Measurements from ENCODE around the gene ABLIM3. TPM values are rescaled to one million over a fixed set of nuclear protein-coding genes. Genes with fewer than 3 reads are reported as not detected.

Gene ABLIM3
- total and polyA plus RNA-seq, 10 of the 15 experiments (the other 5 are each of a cell fraction or from before 2014, with no cell fraction given): 0.03 TPM; not detected in 9

GRCh38 chr5:149297340-149298025 is 156.2 kb downstream of the ABLIM3 start (continued):
- TF ChIP-seq E2F8 (IDR thresholded peaks at IDR 0.05; ENCODE audit: low read depth, partially characterized antibody) (no peak), MYC (IDR thresholded peaks at IDR 0.05; ENCODE audit: insufficient read depth, insufficient read length, insufficient replicate concordance, low read length, severe bottlenecking) (no peak), NFYA (IDR thresholded peaks at IDR 0.05; ENCODE audit: borderline replicate concordance, low read depth, low read length) (no peak), FOS (IDR thresholded peaks at IDR 0.05; ENCODE audit: borderline replicate concordance, extremely low read depth, insufficient read length) (no peak), SMAD5 (IDR thresholded peaks at IDR 0.05; ENCODE audit: low read depth) (no peak)

- BruUV-seq (replicated peaks): no TSS peak
- no peak for ATAC-seq
- FAIRE-seq: no peak
- RAD21 ChIA-PET (ENCODE audit: unreplicated experiment): no interaction called here
- H3K9me3 ChIP-seq (replicated peaks; ENCODE audit: control insufficient read depth, insufficient read depth, low read length): no peaks in the 10 kb centered on the region
- POLR2A ChIA-PET: interaction anchor here (1.2 kb wide), 1 partner anchor 10 kb away, joined by 4 read pairs; no protein-coding TSS in a partner anchor
- H3K4me3 ChIP-seq: no peak overlapping the region
- CTCF ChIA-PET: interaction anchor here (0.9 kb wide), 1 partner anchor 19 kb away, joined by 5 read pairs; no protein-coding TSS in a partner anchor
- no peaks in the 10 kb centered on the region for H3K79me2 ChIP-seq (ENCODE audit: control insufficient read depth, insufficient read depth, low read length)
- peaks cover 0 to 4% of the 10 kb centered on the region in 2 experiments; a peak in 2 of 4 replicates for H3K27me3 ChIP-seq (replicated peaks in 1 of 2; ENCODE audit: control insufficient read depth in 2 of 2, insufficient read depth in 2 of 2, low read length in 1 of 2)
- H3K4me2 ChIP-seq (ENCODE audit: control insufficient read depth, insufficient read depth): no peak overlapping the region
- SMC1A ChIA-PET (ENCODE audit: uncharacterized antibody, unreplicated experiment): no interaction called here
- no peak overlapping the region for H2AFZ ChIP-seq (ENCODE audit: control insufficient read depth, low read depth, low read length)
- peaks cover 12% of the 10 kb centered on the region for H3K4me1 ChIP-seq (ENCODE audit: control insufficient read depth, insufficient read depth, low read length)
- H3K36me3 ChIP-seq (ENCODE audit: control insufficient read depth in 2 of 2, insufficient read depth in 2 of 2, low read length in 1 of 2): no peaks in the 10 kb centered on the region
- H3K27ac ChIP-seq (ENCODE audit: control insufficient read depth, insufficient read depth): no peak overlapping the region
- no peak overlapping the region for H3K9ac ChIP-seq (ENCODE audit: control insufficient read depth, insufficient read depth, low read length)
- 0% methylated on average over 1 of the region's 1 CpG for WGBS (ENCODE audit: insufficient coverage, insufficient replicate concordance, low lambda C conversion rate, missing lambda C conversion rate)
- in situ Hi-C loops (cut with MboI): no loop called here
- DNase-seq (ENCODE audit: low read depth, low spot score): no peak
- intact Hi-C loops (cut with micrococcal nuclease; ENCODE audit: unreplicated experiment): no loop called here
- H4K20me1 ChIP-seq (ENCODE audit: control insufficient read depth, insufficient read depth): no peaks in the 10 kb centered on the region
- TF ChIP-seq SKIL (IDR thresholded peaks at IDR 0.05; ENCODE audit: low read depth, poor library complexity, severe bottlenecking) (no peak), MXI1 (IDR thresholded peaks at IDR 0.05; ENCODE audit: low read depth, low read length) (no peak), BMI1 (IDR thresholded peaks at IDR 0.05; ENCODE audit: borderline replicate concordance) (no peak), FOXM1 (IDR thresholded peaks at IDR 0.05; ENCODE audit: low read depth, low read length) (no peak), E4F1 (IDR thresholded peaks at IDR 0.05; ENCODE audit: borderline replicate concordance, partially characterized antibody) (no peak), KDM1A (IDR thresholded peaks at IDR 0.05; ENCODE audit: borderline replicate concordance) (no peak), EGR1 (IDR thresholded peaks at IDR 0.05; ENCODE audit: borderline replicate concordance in 1 of 2, low read depth in 2 of 2, low read length in 2 of 2) (no peak)
Measured at GRCh38 chr5:149298163-149298562, 156.9 kb downstream of the ABLIM3 start.
